MM.1S (cell line): ENCODE measurements around the gene MEST.

Source experiments
- DNase-seq: peaks from one replicate; pipeline ENCODE4 v3.0.0-alpha.2; 2015
- H2AFZ ChIP-seq: fragments of 300-600 bp; sonication (generic); 2 replicates; pipeline ENCODE4 v1.6.0; 2016; ENCODE audit warnings: antibody characterized with exemption, low read length
- H3F3A ChIP-seq: fragments of 300-600 bp; sonication (generic); 2 replicates; pipeline ENCODE4 v1.6.1; 2016; ENCODE audit warnings: mild to moderate bottlenecking, antibody characterized with exemption, low read length, moderate library complexity, mixed read lengths; ENCODE audit not compliant: insufficient read depth
- H3K27ac ChIP-seq: fragments of 300-600 bp; sonication (generic); 2 replicates; pipeline ENCODE4 v1.5.1; 2016; ENCODE audit warnings: mild to moderate bottlenecking, low read length
- H3K27me3 ChIP-seq: fragments of 300-600 bp; sonication (generic); replicated peaks from 2 replicates; pipeline ENCODE4 v1.6.0; 2016; ENCODE audit warnings: low read length; ENCODE audit not compliant: insufficient read depth
- H3K36me3 ChIP-seq: fragments of 300-600 bp; sonication (generic); replicated peaks from 2 replicates; pipeline ENCODE4 v1.6.1; 2016; ENCODE audit warnings: mild to moderate bottlenecking, low read length, mixed read lengths; ENCODE audit not compliant: insufficient read depth
- H3K4me1 ChIP-seq: fragments of 300-600 bp; sonication (generic); 2 replicates; pipeline ENCODE4 v1.6.1; 2016; ENCODE audit warnings: low read length, mixed read lengths
- H3K4me2 ChIP-seq: fragments of 300-600 bp; sonication (generic); 2 replicates; pipeline ENCODE4 v1.6.0; 2016; ENCODE audit warnings: low read depth, low read length
- H3K4me3 ChIP-seq: fragments of 300-600 bp; sonication (generic); 2 replicates; pipeline ENCODE4 v1.5.1; 2016; ENCODE audit warnings: low read length, mixed read lengths
- H3K79me2 ChIP-seq: fragments of 300-600 bp; sonication (generic); 2 replicates; pipeline ENCODE4 v1.6.1; 2016; ENCODE audit warnings: mixed run types, low read length, mixed read lengths
- H3K9ac ChIP-seq: fragments of 300-600 bp; sonication (generic); 2 replicates; pipeline ENCODE4 v1.6.1; 2016; ENCODE audit warnings: low read length, mixed read lengths
- H3K9me2 ChIP-seq: fragments of 300-600 bp; sonication (generic); replicated peaks from 2 replicates; pipeline ENCODE4 v1.6.1; 2016; ENCODE audit warnings: mild to moderate bottlenecking, low read length, mixed read lengths; ENCODE audit not compliant: insufficient read depth
- H3K9me3 ChIP-seq: fragments of 300-600 bp; sonication (generic); replicated peaks from 2 replicates; pipeline ENCODE4 v1.6.1; 2016; ENCODE audit warnings: mild to moderate bottlenecking, low read length, mixed read lengths; ENCODE audit not compliant: insufficient read depth
- H4K20me1 ChIP-seq: fragments of 300-600 bp; sonication (generic); 2 replicates; pipeline ENCODE4 v1.6.1; 2016; ENCODE audit warnings: mild to moderate bottlenecking, low read length, moderate library complexity, mixed read lengths; ENCODE audit not compliant: insufficient read depth
- EZH2 ChIP-seq: fragments of 300-600 bp; sonication (generic); optimal IDR thresholded peaks from 2 replicates; pipeline ENCODE3; 2017; ENCODE audit warnings: low read depth, mild to moderate bottlenecking, antibody characterized with exemption, low read length, mixed read lengths
- EZH2phosphoT487 ChIP-seq: fragments of 300-600 bp; sonication (generic); IDR thresholded peaks from 2 replicates; pipeline ENCODE4 v1.6.1; 2018; ENCODE audit warnings: antibody characterized with exemption, low read length
- TF ChIP-seq, protein P1 (sequence below): fragments of 300-600 bp; sonication (generic); IDR thresholded peaks from 2 replicates; pipeline ENCODE4 v1.5.1; 2016; ENCODE audit warnings: antibody characterized with exemption, low read length, mixed read lengths

The MEST gene

DNA sequence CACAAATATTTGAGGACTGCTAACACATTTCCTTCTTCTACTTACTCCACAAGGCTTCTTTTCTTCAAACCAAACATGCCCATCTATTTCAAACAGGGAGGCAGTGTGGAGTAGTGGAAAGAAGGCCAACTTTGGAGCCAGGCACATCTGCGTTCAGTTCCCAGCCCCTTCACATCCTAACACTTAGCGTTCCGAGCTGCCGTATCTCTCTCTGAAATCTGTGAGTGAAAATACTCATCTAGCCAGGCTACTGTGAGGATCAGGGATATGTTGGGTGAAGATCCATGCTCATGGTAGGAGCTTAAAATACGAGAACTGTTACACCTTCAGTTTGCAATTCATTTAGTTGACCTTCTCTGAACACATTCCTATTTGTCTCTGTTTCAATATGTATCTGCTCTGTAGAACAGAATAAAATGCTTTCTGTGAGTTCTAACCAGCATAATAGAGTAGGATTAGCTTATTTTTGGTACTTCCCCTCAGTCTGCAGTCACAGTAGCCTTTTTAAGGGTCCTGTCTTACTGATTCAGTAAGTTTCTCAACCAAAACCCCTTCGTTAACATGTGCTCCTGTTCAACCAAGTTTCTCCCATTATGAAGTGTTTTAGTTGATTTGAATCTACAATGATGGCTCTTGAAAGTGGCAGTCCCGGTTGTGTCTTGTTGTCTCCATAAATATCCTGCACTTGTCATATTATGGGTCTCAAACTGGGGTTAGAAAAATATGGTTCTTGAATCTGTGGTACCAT lies 3.3 kb upstream of the MEST start:
- no peak overlapping the region for H3K9ac ChIP-seq
- no peak overlapping the region for H2AFZ ChIP-seq
- H3K9me2 ChIP-seq = no peaks in the 10 kb centered on the region
- 0 out of 2 replicates have a peak, but pooled peaks cover 6% of the 10 kb centered on the region for H3K9me3 ChIP-seq
- H3K4me1 ChIP-seq = peaks cover 5% of the 10 kb centered on the region
- no peaks in the 10 kb centered on the region for H3K79me2 ChIP-seq
- DNase-seq = no peak
- H3K4me2 ChIP-seq = no peak overlapping the region
- H3K36me3 ChIP-seq = no peaks in the 10 kb centered on the region
- no peak for TF ChIP-seq EZH2
- no peak for TF ChIP-seq EZH2phosphoT487
- TF ChIP-seq, protein P1, sequence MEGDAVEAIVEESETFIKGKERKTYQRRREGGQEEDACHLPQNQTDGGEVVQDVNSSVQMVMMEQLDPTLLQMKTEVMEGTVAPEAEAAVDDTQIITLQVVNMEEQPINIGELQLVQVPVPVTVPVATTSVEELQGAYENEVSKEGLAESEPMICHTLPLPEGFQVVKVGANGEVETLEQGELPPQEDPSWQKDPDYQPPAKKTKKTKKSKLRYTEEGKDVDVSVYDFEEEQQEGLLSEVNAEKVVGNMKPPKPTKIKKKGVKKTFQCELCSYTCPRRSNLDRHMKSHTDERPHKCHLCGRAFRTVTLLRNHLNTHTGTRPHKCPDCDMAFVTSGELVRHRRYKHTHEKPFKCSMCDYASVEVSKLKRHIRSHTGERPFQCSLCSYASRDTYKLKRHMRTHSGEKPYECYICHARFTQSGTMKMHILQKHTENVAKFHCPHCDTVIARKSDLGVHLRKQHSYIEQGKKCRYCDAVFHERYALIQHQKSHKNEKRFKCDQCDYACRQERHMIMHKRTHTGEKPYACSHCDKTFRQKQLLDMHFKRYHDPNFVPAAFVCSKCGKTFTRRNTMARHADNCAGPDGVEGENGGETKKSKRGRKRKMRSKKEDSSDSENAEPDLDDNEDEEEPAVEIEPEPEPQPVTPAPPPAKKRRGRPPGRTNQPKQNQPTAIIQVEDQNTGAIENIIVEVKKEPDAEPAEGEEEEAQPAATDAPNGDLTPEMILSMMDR = no peak
- 0 out of 2 replicates have a peak, but pooled peaks cover 5% of the 10 kb centered on the region for H3F3A ChIP-seq
- H4K20me1 ChIP-seq = no peaks in the 10 kb centered on the region
- H3K27me3 ChIP-seq = peaks cover 11% of the 10 kb centered on the region
- no peak overlapping the region for H3K27ac ChIP-seq
- H3K4me3 ChIP-seq = no peak overlapping the region

- Histone ChIP-seq H3F3A (0 out of 2 replicates have a peak, but pooled peaks cover 5% of the 10 kb centered on the region), H2AFZ (no peak overlapping the region), H3K9me2 (no peaks in the 10 kb centered on the region), H3K79me2 (no peaks in the 10 kb centered on the region), H3K4me1 (peaks cover 5% of the 10 kb centered on the region), H3K27ac (no peak overlapping the region), H3K9ac (no peak overlapping the region), H3K4me3 (no peak overlapping the region), H4K20me1 (no peaks in the 10 kb centered on the region), H3K9me3 (0 out of 2 replicates have a peak, but pooled peaks cover 6% of the 10 kb centered on the region), H3K4me2 (no peak overlapping the region), H3K27me3 (peaks cover 11% of the 10 kb centered on the region), H3K36me3 (no peaks in the 10 kb centered on the region)
- no peak for TF ChIP-seq EZH2phosphoT487
- TF ChIP-seq, protein P1 = no peak
- TF ChIP-seq EZH2 = no peak
- DNase-seq = no peak
These were observed 2.5 kb upstream of the MEST start for GRCh38 chr7:130489140-130489983.

GRCh38 chr7:130490311-130490791 lies 1.5 kb upstream of the MEST start:
- no peak for DNase-seq
- no peaks in the 10 kb centered on the region for H3K79me2 ChIP-seq
- 0 out of 2 replicates have a peak, but pooled peaks cover 5% of the 10 kb centered on the region for H3F3A ChIP-seq
- H4K20me1 ChIP-seq = no peaks in the 10 kb centered on the region
- H2AFZ ChIP-seq = no peak overlapping the region
- peaks cover 11% of the 10 kb centered on the region for H3K27me3 ChIP-seq
- H3K36me3 ChIP-seq = no peaks in the 10 kb centered on the region
- no peaks in the 10 kb centered on the region for H3K9me2 ChIP-seq
- TF ChIP-seq, protein P1 = no peak
- TF ChIP-seq EZH2phosphoT487 (no peak), EZH2 (no peak)
- H3K9ac ChIP-seq = no peak overlapping the region
- H3K4me1 ChIP-seq = peaks cover 5% of the 10 kb centered on the region
- H3K27ac ChIP-seq = no peak overlapping the region
- H3K4me3 ChIP-seq = 0 out of 2 replicates have a peak overlapping the region, but pooled peaks have one; percentile 39
- H3K9me3 ChIP-seq = 0 out of 2 replicates have a peak, but pooled peaks cover 6% of the 10 kb centered on the region
- peak overlapping the region; percentile 71; the same call in 1 of the 2 replicates for H3K4me2 ChIP-seq
